GM12892 (cell line): Measurements from ENCODE around the gene OR10A3.
A peak's percentile ranks its signal among the peaks of the same experiment; 100 is the strongest.

Source experiments
- DNase-seq: peaks from one replicate; pipeline ENCODE4 v3.0.0; 2011; ENCODE audit not compliant: insufficient read length
- FAIRE-seq: peaks from 2 replicates; lab custom pipeline; 2011; peaks lifted over from hg19 to GRCh38; lab: Jason Lieb, UNC
- POLR2A ChIP-seq: IDR thresholded peaks from 2 replicates; pipeline ENCODE4 v1.6.1; 2011; ENCODE audit warnings: low read depth, low read length, control low read depth
- POLR2AphosphoS5 ChIP-seq: IDR thresholded peaks from 2 replicates; pipeline ENCODE4 v1.6.1; 2011; ENCODE audit warnings: low read depth, low read length, control low read depth
- TAF1 ChIP-seq: IDR thresholded peaks from 2 replicates; pipeline ENCODE4 v1.6.1; 2011; ENCODE audit warnings: low read depth, mild to moderate bottlenecking, control low read depth, low read length, borderline replicate concordance

Gene OR10A3

GRCh38 chr11:7931168-7931567, 10.3 kb downstream of the OR10A3 start, which contains the start of gene OR10A6:
Gene OR10A6, minus strand, starts transcription at chr11:7931268. Its CDS starts 2,606 bp downstream, at chr11:7928662.
- DNase-seq, result no peak
- FAIRE-seq, result no peak
- TF ChIP-seq POLR2AphosphoS5 (no peak), POLR2A (no peak), TAF1 (no peak)

GRCh38 chr11:7927635-7928034, 13.9 kb downstream of the OR10A3 start:
- DNase-seq (no peak), FAIRE-seq (peak; percentile 46)
- TF ChIP-seq POLR2A (no peak), TAF1 (no peak), POLR2AphosphoS5 (no peak)

DNA sequence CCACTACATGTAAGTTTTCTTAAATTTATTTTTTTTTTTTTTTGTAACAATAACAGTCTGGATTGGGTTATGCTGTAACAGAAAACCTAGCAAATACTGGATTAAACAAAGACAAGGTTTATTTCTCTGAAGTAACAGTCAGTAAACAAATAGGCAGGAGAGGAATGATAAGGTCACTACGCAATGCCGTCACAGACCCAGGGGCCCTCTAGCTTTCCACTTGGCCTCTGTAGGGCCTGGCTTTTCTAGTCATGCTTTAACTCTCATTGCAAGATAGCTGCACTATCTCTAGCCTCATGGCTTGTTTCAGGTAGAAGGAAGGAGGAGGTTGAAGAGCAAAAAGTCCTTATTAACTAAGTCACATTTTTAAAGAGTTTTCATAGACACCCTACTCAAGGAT, 17.0 kb downstream of the OR10A3 start:
- no peak for DNase-seq
- no peak for FAIRE-seq
- TF ChIP-seq POLR2A (no peak), TAF1 (no peak), POLR2AphosphoS5 (no peak)

DNA sequence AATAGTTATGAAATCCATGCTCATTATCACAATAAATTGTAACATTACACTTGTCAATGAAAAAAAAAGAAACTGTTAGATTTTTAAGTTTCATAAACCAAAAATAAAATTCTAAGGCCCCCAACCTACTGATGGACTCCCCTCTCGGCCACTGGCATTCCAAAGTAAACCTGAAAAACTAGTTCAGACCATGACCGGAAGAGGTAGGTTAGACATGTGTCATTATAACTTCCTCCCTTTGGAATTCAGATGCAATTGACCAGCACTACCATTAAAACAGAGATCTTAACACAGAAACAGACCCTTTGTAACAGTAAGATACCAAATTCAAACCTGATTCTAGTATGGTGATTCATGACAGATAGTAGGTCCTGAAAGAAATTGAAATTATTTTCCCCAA, 23.4 kb downstream of the OR10A3 start:
- DNase-seq (no peak), FAIRE-seq (no peak)
- TF ChIP-seq POLR2A (no peak), TAF1 (no peak), POLR2AphosphoS5 (no peak)

DNA sequence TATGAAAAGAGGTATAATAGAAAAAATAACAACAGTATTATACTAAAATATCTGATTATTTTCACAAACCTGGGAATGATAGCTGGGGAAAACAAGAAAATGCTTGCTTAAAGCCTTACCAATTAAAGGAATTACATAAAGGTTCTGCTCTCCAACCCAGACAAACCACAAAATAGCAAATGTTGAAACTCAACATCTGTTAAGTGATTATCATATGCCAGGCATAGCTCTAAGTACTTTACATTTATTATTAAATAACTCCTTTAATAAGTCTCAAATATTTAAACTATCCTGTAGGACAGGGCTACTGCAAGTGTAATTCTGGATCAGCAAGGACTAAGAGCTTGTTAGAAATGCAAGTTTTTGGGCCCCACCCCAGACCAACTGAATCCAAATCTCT, 30.5 kb downstream of the OR10A3 start:
- DNase-seq, result no peak
- TF ChIP-seq POLR2A (no peak), TAF1 (no peak), POLR2AphosphoS5 (no peak)
- no peak for FAIRE-seq

DNA sequence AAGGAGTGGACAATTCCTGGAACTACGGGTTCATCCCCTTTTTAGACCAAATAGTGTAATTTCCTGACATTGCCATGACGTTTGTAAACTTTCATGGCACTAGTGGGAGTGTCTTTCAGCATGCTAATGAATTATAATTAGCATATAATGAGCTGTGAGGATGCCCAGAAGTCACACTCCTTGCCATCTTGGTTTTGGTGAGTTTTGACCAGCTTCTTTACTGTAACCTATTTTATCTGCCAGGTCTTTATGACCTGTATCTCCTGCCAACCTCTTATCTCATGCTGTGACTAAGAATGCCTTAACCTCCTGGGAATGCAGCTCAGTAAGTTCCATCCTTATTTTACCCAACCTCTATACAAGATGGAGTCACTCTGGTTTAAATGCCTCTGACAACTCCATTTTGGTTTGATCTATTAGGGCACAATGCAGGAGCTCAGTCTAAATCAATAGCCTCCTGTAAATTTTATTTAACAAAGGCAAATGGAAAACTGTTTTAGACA, 31.2 kb downstream of the OR10A3 start:
- FAIRE-seq (no peak), DNase-seq (no peak)
- TF ChIP-seq TAF1 (no peak), POLR2AphosphoS5 (no peak), POLR2A (no peak)

DNA sequence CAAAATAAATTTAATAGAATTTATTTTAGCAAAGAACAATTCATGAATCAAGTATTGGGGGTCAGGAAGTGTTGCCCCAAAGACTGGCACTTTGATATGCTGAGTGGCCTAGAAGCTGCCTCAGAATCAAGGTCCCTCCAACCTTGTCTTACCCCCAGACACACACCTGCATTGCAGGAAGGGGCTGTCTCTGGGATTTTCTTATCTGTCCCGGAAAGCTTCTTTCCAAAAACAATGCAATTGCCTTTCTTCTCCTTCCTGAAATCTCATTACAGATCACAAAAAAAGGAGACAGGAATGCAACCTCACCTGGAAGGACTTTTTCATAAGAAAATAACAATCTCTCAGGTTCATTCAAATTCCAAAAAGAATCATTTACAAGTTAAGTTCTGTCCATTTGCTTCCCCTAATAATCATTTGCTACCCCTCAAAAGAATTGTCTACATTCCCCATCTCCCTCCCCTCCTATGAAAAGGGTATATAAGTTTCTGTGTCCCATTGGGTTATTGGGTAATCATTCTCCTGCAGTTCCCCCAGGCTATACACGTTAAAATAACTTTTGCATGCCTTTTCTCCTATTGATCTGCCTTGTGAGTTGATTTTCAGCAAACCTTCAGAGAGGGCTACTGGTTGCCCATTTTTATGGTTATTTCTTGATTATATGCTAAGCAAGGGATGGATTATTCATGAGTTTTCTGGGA, 31.8 kb downstream of the OR10A3 start:
- no peak for FAIRE-seq

GRCh38 chr11:7907121-7907520, 34.4 kb downstream of the OR10A3 start:
- TF ChIP-seq POLR2A (no peak), TAF1 (no peak), POLR2AphosphoS5 (no peak)
- DNase-seq (no peak), FAIRE-seq (no peak)

More for the DNA sequence above, 31.8 kb downstream of the OR10A3 start:
- no peak for DNase-seq
- TF ChIP-seq TAF1 (no peak), POLR2AphosphoS5 (no peak), POLR2A (no peak)

DNA sequence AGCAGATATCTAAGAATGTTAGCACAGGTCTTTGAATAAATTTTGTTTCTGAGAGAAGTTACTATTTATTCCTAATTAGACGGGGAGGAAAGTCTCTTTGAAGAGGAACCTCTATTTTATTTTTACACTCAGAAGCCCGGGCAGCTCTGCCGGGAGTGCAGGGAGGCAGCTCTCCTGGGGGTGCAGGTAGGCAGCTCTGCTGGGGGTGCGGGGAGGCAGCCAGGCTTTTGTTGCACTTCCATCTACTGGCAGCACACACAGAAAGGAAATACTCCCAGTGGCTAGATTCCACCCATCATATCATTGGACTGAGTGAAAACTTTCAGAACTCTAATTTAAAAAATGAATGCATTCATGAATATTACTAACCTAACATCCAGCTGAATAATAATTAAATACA, 35.0 kb downstream of the OR10A3 start:
- TF ChIP-seq TAF1 (no peak), POLR2AphosphoS5 (no peak), POLR2A (no peak)
- no peak for DNase-seq
- no peak for FAIRE-seq

GRCh38 chr11:7905961-7906429, 35.5 kb downstream of the OR10A3 start:
- TF ChIP-seq TAF1 (no peak), POLR2A (no peak), POLR2AphosphoS5 (no peak)
- FAIRE-seq (no peak), DNase-seq (no peak)

DNA sequence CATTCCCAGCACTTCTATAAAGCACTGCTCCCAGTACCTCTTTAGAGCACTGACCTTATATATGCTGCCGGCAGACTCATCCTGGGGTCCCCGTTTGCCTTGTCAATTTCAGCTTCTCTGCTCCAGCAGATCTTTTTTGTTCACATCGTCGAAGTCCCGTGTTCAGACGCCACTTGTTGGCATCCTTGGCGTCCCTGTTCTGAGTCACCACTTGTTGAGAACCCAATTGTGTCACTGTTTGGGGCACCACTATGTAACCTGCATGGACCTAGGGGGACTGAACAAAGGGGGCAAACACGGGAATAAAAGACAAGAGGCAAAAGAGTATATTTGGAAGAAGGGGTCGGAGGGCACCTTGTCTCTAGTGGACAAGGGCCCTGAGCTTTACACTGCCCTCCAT, 36.0 kb downstream of the OR10A3 start:
- DNase-seq (no peak), FAIRE-seq (no peak)
- no peak for TF ChIP-seq POLR2AphosphoS5
- TF ChIP-seq TAF1, result no peak
- TF ChIP-seq POLR2A, result no peak

DNA sequence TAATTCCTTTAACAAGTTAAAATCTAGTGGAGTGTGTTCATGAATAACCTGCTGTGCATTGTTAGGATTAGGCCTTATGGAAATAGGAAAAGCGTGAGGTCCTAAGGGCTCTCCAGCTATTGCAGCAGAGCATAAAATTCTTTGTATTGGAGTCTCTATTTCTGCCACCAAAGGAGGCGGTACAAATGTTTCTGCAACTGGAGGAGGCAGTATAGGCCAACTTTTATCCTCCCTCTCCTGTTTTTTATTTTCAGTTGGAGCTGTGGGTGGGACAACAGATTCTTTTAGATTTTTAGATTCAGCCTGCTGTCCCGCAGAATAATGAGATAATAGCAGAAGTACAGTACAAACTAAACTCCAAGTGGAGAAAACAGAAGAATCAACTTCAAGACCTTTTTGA, 36.6 kb downstream of the OR10A3 start:
- no peak for FAIRE-seq
- no peak for TF ChIP-seq TAF1
- no peak for TF ChIP-seq POLR2A
- TF ChIP-seq POLR2AphosphoS5, result no peak
- DNase-seq, result no peak
